Hepatocyte (in vitro differentiated cells): ENCODE measurements around the gene QRFP. TPM values are rescaled to one million over a fixed set of nuclear protein-coding genes. Genes with fewer than 3 reads are reported as not detected.

Experiments used
- DNase-seq: peaks from one replicate; pipeline ENCODE4 v3.0.0-alpha.2; 2016; ENCODE audit warnings: low spot score
- H2AFZ ChIP-seq: fragments of 200-600 bp; sonication (generic); 2 replicates; pipeline ENCODE4 v1.6.0; 2016; ENCODE audit warnings: antibody characterized with exemption, mild to moderate bottlenecking
- H3K27ac ChIP-seq: fragments of 200-600 bp; sonication (generic); 2 replicates; pipeline ENCODE4 v1.5.1; 2016; ENCODE audit warnings: mild to moderate bottlenecking
- H3K27me3 ChIP-seq: fragments of 200-600 bp; sonication (generic); 2 replicates; pipeline ENCODE4 v1.6.1; 2016
- H3K36me3 ChIP-seq: fragments of 200-600 bp; sonication (generic); replicated peaks from 2 replicates; pipeline ENCODE4 v1.5.1; 2016; ENCODE audit warnings: low read depth; ENCODE audit not compliant: insufficient read depth
- H3K4me1 ChIP-seq: fragments of 200-600 bp; sonication (generic); 2 replicates; pipeline ENCODE4 v1.5.1; 2016; ENCODE audit warnings: mild to moderate bottlenecking, moderate library complexity; ENCODE audit not compliant: insufficient read depth
- H3K4me2 ChIP-seq: fragments of 200-600 bp; sonication (generic); 2 replicates; pipeline ENCODE4 v1.6.0; 2016
- H3K4me3 ChIP-seq: fragments of 200-600 bp; sonication (generic); 2 replicates; pipeline ENCODE4 v1.5.1; 2016; ENCODE audit warnings: mild to moderate bottlenecking
- H3K79me2 ChIP-seq: fragments of 200-600 bp; sonication (generic); 2 replicates; pipeline ENCODE4 v1.6.0; 2017; ENCODE audit warnings: mild to moderate bottlenecking
- H3K9me2 ChIP-seq: fragments of 200-600 bp; sonication (generic); replicated peaks from 2 replicates; pipeline ENCODE4 v1.6.0; 2017; ENCODE audit warnings: mild to moderate bottlenecking; ENCODE audit not compliant: insufficient read depth
- H3K9me3 ChIP-seq: fragments of 200-600 bp; sonication (generic); 2 replicates; pipeline ENCODE4 v1.5.1; 2016; ENCODE audit warnings: low read depth, mild to moderate bottlenecking
- H4K20me1 ChIP-seq: fragments of 200-600 bp; sonication (generic); 2 replicates; pipeline ENCODE4 v1.6.0; 2016; ENCODE audit warnings: mild to moderate bottlenecking; ENCODE audit not compliant: insufficient read depth, poor library complexity, severe bottlenecking
- EZH2 ChIP-seq: fragments of 200-600 bp; sonication (generic); IDR thresholded peaks from 2 replicates; pipeline ENCODE4 v1.6.1; 2016; ENCODE audit warnings: antibody characterized with exemption, mild to moderate bottlenecking, borderline replicate concordance
- EZH2phosphoT487 ChIP-seq: fragments of 200-600 bp; sonication (generic); IDR thresholded peaks from one replicate; pipeline ENCODE4 v1.6.1; 2018; ENCODE audit warnings: antibody characterized with exemption, mild to moderate bottlenecking, low read depth, moderate library complexity; ENCODE audit not compliant: unreplicated experiment, severe bottlenecking
- WGBS: methylation state at CpG from one replicate; pipeline ENCODE4 v1.1.6; 2016; ENCODE audit warnings: low lambda C conversion rate; ENCODE audit errors: missing lambda C conversion rate; 5-methylcytosine and 5-hydroxymethylcytosine counted together
- polyA plus RNA-seq: library from polyadenylated mRNA; unstranded; fragments of >200 nt; fragmentation: Nextera tagmentation; extraction: Ambion mirVana; gene quantifications from 2 replicates; pipeline ENCODE4 v1.2.1, GENCODE V29; 2016
- total RNA-seq: library from RNA; depleted of rRNA; stranded (reverse); fragments of >200 nt; gene quantifications from 2 replicates; pipeline ENCODE4 v1.2.3, GENCODE V29; 2014
- TF ChIP-seq, protein P1 (sequence below): fragments of 200-600 bp; sonication (generic); IDR thresholded peaks from 2 replicates; pipeline ENCODE4 v1.5.1; 2016; ENCODE audit warnings: antibody characterized with exemption, mild to moderate bottlenecking; ENCODE audit not compliant: poor library complexity

Gene QRFP
- total and polyA plus RNA-seq, 2 experiments from 2014 or later = 0.21 TPM; not detected in 1

GRCh38 chr9:130900701-130901497, 4.3 kb upstream of the QRFP start:
- Histone ChIP-seq H3K27ac (no peak overlapping the region), H3K4me2 (no peak overlapping the region), H3K79me2 (no peaks in the 10 kb centered on the region), H3K4me1 (no peaks in the 10 kb centered on the region), H2AFZ (no peak overlapping the region), H4K20me1 (no peaks in the 10 kb centered on the region), H3K9me2 (no peaks in the 10 kb centered on the region), H3K4me3 (no peak overlapping the region), H3K27me3 (no peaks in the 10 kb centered on the region), H3K9me3 (no peaks in the 10 kb centered on the region), H3K36me3 (no peaks in the 10 kb centered on the region)
- TF ChIP-seq EZH2 = no peak
- TF ChIP-seq EZH2phosphoT487 = no peak
- TF ChIP-seq, protein P1, sequence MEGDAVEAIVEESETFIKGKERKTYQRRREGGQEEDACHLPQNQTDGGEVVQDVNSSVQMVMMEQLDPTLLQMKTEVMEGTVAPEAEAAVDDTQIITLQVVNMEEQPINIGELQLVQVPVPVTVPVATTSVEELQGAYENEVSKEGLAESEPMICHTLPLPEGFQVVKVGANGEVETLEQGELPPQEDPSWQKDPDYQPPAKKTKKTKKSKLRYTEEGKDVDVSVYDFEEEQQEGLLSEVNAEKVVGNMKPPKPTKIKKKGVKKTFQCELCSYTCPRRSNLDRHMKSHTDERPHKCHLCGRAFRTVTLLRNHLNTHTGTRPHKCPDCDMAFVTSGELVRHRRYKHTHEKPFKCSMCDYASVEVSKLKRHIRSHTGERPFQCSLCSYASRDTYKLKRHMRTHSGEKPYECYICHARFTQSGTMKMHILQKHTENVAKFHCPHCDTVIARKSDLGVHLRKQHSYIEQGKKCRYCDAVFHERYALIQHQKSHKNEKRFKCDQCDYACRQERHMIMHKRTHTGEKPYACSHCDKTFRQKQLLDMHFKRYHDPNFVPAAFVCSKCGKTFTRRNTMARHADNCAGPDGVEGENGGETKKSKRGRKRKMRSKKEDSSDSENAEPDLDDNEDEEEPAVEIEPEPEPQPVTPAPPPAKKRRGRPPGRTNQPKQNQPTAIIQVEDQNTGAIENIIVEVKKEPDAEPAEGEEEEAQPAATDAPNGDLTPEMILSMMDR = no peak
- no peak for DNase-seq
- WGBS = 82% methylated on average over 17 of the region's 17 CpGs

GRCh38 chr9:130899051-130899748, 2.6 kb upstream of the QRFP start:
- no peaks in the 10 kb centered on the region for H3K9me2 ChIP-seq
- no peaks in the 10 kb centered on the region for H3K79me2 ChIP-seq
- WGBS = 83% methylated on average over 25 of the region's 25 CpGs
- DNase-seq = no peak
- TF ChIP-seq EZH2phosphoT487 = no peak
- TF ChIP-seq EZH2 = no peak
- TF ChIP-seq, protein P1 = no peak
- H2AFZ ChIP-seq = no peak overlapping the region
- H3K9me3 ChIP-seq = no peaks in the 10 kb centered on the region
- H3K27me3 ChIP-seq = no peaks in the 10 kb centered on the region
- no peak overlapping the region for H3K4me2 ChIP-seq
- no peaks in the 10 kb centered on the region for H4K20me1 ChIP-seq
- H3K4me3 ChIP-seq = no peak overlapping the region
- H3K4me1 ChIP-seq = no peaks in the 10 kb centered on the region
- H3K27ac ChIP-seq = no peak overlapping the region
- H3K36me3 ChIP-seq = no peaks in the 10 kb centered on the region

DNA sequence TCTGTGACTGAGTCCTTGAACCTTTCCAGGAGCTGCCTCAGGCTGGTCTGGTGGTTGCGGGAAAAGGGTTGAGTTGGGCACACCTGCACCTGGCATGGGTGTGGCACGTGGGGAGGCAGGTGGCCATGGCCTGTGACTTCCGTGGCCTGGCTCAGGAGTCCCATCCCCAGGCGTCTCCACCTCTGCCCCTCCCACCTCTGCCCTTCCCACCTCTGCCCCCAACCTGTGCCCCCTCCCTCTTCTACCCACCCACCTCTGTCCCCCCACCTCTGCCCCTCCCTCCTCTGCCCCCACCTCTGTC, 1.9 kb upstream of the QRFP start:
- no peak overlapping the region for H2AFZ ChIP-seq
- no peak overlapping the region for H3K4me2 ChIP-seq
- H3K4me1 ChIP-seq = no peaks in the 10 kb centered on the region
- DNase-seq = no peak
- no peaks in the 10 kb centered on the region for H3K9me2 ChIP-seq
- H3K79me2 ChIP-seq = no peaks in the 10 kb centered on the region
- H3K27me3 ChIP-seq = no peaks in the 10 kb centered on the region
- no peak overlapping the region for H3K4me3 ChIP-seq
- no peaks in the 10 kb centered on the region for H3K9me3 ChIP-seq
- H4K20me1 ChIP-seq = no peaks in the 10 kb centered on the region
- no peak for TF ChIP-seq EZH2phosphoT487
- TF ChIP-seq EZH2 = no peak
- TF ChIP-seq, protein P1 = no peak
- H3K27ac ChIP-seq = no peak overlapping the region
- WGBS = 95% methylated on average over 4 of the region's 4 CpGs
- H3K36me3 ChIP-seq = no peaks in the 10 kb centered on the region
